ENCODE measurements around the gene F12. TPM values are rescaled to one million over a fixed set of nuclear protein-coding genes. Genes with fewer than 3 reads are reported as not detected.

The F12 gene
- total RNA-seq, 1 experiment from 2014 or later = 30.0 TPM

- intact Hi-C loops (cut with micrococcal nuclease) = no loop called here
- Histone ChIP-seq H2AFZ (ENCODE audit: low read depth, low read length, poor library complexity, severe bottlenecking) (no peak overlapping the region), H3K9me2 (ENCODE audit: insufficient read depth) (no peaks in the 10 kb centered on the region), H3K4me2 (ENCODE audit: low read length) (no peak overlapping the region), H3K4me3 (replicated peaks in 1 of 2; ENCODE audit: low read depth in 1 of 2, low read length in 2 of 2) (no peak overlapping the region), H3K27me3 (ENCODE audit: insufficient read depth, low read length) (no peaks in the 10 kb centered on the region), H4K20me1 (ENCODE audit: insufficient read depth) (no peaks in the 10 kb centered on the region), H3K9me3 (ENCODE audit: control insufficient read depth in 1 of 2, insufficient read depth in 1 of 2, low read depth in 1 of 2, low read length in 2 of 2) (no peaks in the 10 kb centered on the region), H3K27ac (ENCODE audit: low read depth, low read length) (no peak overlapping the region), H3K36me3 (ENCODE audit: control insufficient read depth in 1 of 2, insufficient read depth in 2 of 2, low read length in 2 of 2) (no peaks in the 10 kb centered on the region), H3K9ac (ENCODE audit: low read length) (no peak overlapping the region), H3K79me2 (ENCODE audit: insufficient read depth, low read length) (no peaks in the 10 kb centered on the region), H3K4me1 (ENCODE audit: control insufficient read depth in 1 of 2, insufficient read depth in 2 of 2, low read length in 2 of 2) (peaks cover 3 to 17% of the 10 kb centered on the region in 2 experiments; a peak in 3 of 4 replicates)
- ChIA-PET RAD21 (ENCODE audit: low non-redundant PET in 1 of 2, low total read pairs in 2 of 2, uncharacterized antibody in 2 of 2, unreplicated experiment in 2 of 2) (no interaction called here), POLR2A (no interaction called here), CTCF (interaction anchor here (0.8 to 1.5 kb wide), 4 partner anchors 11 to 72 kb away, joined by 3 to 14 read pairs (median 6); no protein-coding TSS in a partner anchor)
- ATAC-seq (peak; percentile 85), DNase-seq (ENCODE audit: low read depth, low spot score) (no peak)
- BruUV-seq (replicated peaks) = no TSS peak
- TF ChIP-seq CTCF (IDR thresholded peaks at IDR 0.05 in 2 of 3, conservative IDR thresholded peaks at IDR 0.05 in 1 of 3; ENCODE audit: borderline replicate concordance in 1 of 3, insufficient read depth in 1 of 3, low read depth in 2 of 3, low read length in 2 of 3) (peak in 2 of 3 experiments; percentile 40 to 51; a peak in 4 of 6 replicates), ATF3 (IDR thresholded peaks at IDR 0.05) (no peak)
Observed at GRCh38 chr5:177382423-177383029, 26.8 kb downstream of the F12 start.

- H3K4me2 ChIP-seq (ENCODE audit: low read length) = no peak overlapping the region
- DNase-seq (ENCODE audit: low read depth, low spot score) (no peak), ATAC-seq (no peak)
- no peak overlapping the region for H3K4me3 ChIP-seq (replicated peaks in 1 of 2; ENCODE audit: low read depth in 1 of 2, low read length in 2 of 2)
- TF ChIP-seq CTCF (IDR thresholded peaks at IDR 0.05 in 2 of 3, conservative IDR thresholded peaks at IDR 0.05 in 1 of 3; ENCODE audit: borderline replicate concordance in 1 of 3, insufficient read depth in 1 of 3, low read depth in 2 of 3, low read length in 2 of 3) = no peak
- no peak for TF ChIP-seq MAX (IDR thresholded peaks at IDR 0.05)
- no peak for TF ChIP-seq YY1 (IDR thresholded peaks at IDR 0.05; ENCODE audit: extremely low read depth, insufficient replicate concordance, low read depth, low read length)
- TF ChIP-seq ZNF274 (IDR thresholded peaks at IDR 0.05; ENCODE audit: low read depth, low read length) = no peak
- no peak for TF ChIP-seq SIN3A (IDR thresholded peaks at IDR 0.05; ENCODE audit: low read depth)
- TF ChIP-seq POLR2AphosphoS5 (IDR thresholded peaks at IDR 0.05; ENCODE audit: low read depth, low read length) = no peak
- no peak for TF ChIP-seq EZH2 (IDR thresholded peaks at IDR 0.05)
- no peak for TF ChIP-seq CBX3 (IDR thresholded peaks at IDR 0.05; ENCODE audit: low read depth)
- TF ChIP-seq EGR1 (IDR thresholded peaks at IDR 0.05; ENCODE audit: low read depth) = no peak
- TF ChIP-seq SP1 (IDR thresholded peaks at IDR 0.05; ENCODE audit: low read depth) = no peak
- H3K9me2 ChIP-seq (ENCODE audit: insufficient read depth) = no peaks in the 10 kb centered on the region
- RAD21 ChIA-PET (ENCODE audit: low non-redundant PET in 1 of 2, low total read pairs in 2 of 2, uncharacterized antibody in 2 of 2, unreplicated experiment in 2 of 2) = no interaction called here
- no peak overlapping the region for H3K9ac ChIP-seq (ENCODE audit: low read length)
- no peaks in the 10 kb centered on the region for H3K27me3 ChIP-seq (ENCODE audit: insufficient read depth, low read length)
- BruUV-seq (replicated peaks) = no TSS peak
- no peaks in the 10 kb centered on the region for H3K9me3 ChIP-seq (ENCODE audit: control insufficient read depth in 1 of 2, insufficient read depth in 1 of 2, low read depth in 1 of 2, low read length in 2 of 2)
- no peaks in the 10 kb centered on the region for H3K79me2 ChIP-seq (ENCODE audit: insufficient read depth, low read length)
- intact Hi-C loops (cut with micrococcal nuclease) = no loop called here
- no peak overlapping the region for H3K27ac ChIP-seq (ENCODE audit: low read depth, low read length)
- H3K36me3 ChIP-seq (ENCODE audit: control insufficient read depth in 1 of 2, insufficient read depth in 2 of 2, low read length in 2 of 2) = no peaks in the 10 kb centered on the region
- no peaks in the 10 kb centered on the region for H4K20me1 ChIP-seq (ENCODE audit: insufficient read depth)
- POLR2A ChIA-PET = no interaction called here
- CTCF ChIA-PET = no interaction called here
- H2AFZ ChIP-seq (ENCODE audit: low read depth, low read length, poor library complexity, severe bottlenecking) = no peak overlapping the region
- peaks cover 3 to 17% of the 10 kb centered on the region in 2 experiments; a peak in 3 of 4 replicates for H3K4me1 ChIP-seq (ENCODE audit: control insufficient read depth in 1 of 2, insufficient read depth in 2 of 2, low read length in 2 of 2)
Observed at GRCh38 chr5:177380805-177381126, 28.6 kb downstream of the F12 start.
